SK-N-SH treated with all-trans-retinoic acid at 6 μM for 48 hours (cell line): Measurements from ENCODE around the gene MYH6.

Source experiments
- ATAC-seq: fragments of 200-7000 bp; cut with Tn5 transposase; 3 replicates; pipeline ENCODE4 v1.9.1; 2020; ENCODE audit warnings: mild to moderate bottlenecking, moderate library complexity
- ARNTL ChIP-seq: fragments of 450-650 bp; formaldehyde crosslinking; IDR thresholded peaks from 2 replicates; pipeline ENCODE4 v1.5.0; 2020; ENCODE audit warnings: low read depth, mild to moderate bottlenecking, moderate library complexity, borderline replicate concordance
- BACH2 ChIP-seq: fragments of 250-450 bp; sonication (Bioruptor Pico); IDR thresholded peaks from 2 replicates; pipeline ENCODE4 v1.9.0; 2021; ENCODE audit warnings: mild to moderate bottlenecking, borderline replicate concordance
- CSDC2 ChIP-seq: fragments of 250-450 bp; sonication (Bioruptor Pico); IDR thresholded peaks from 2 replicates; pipeline ENCODE4 v1.5.0; 2020; ENCODE audit warnings: mild to moderate bottlenecking, moderate library complexity
- ESRRG ChIP-seq: fragments of 250-450 bp; sonication (Bioruptor Pico); IDR thresholded peaks from 2 replicates; pipeline ENCODE4 v1.6.1; 2021; ENCODE audit warnings: mild to moderate bottlenecking
- GLIS3 ChIP-seq: fragments of 250-450 bp; sonication (Bioruptor Pico); IDR thresholded peaks from 2 replicates; pipeline ENCODE4 v1.5.0; 2020; ENCODE audit warnings: mild to moderate bottlenecking, moderate library complexity
- ISL1 ChIP-seq: fragments of 250-450 bp; sonication (Bioruptor Pico); IDR thresholded peaks from 2 replicates; pipeline ENCODE4 v2.1.2; 2022; ENCODE audit warnings: mild to moderate bottlenecking, moderate library complexity
- OSR1 ChIP-seq: fragments of 250-450 bp; sonication (Bioruptor Pico); IDR thresholded peaks from 2 replicates; pipeline ENCODE4 v1.8.0; 2022; ENCODE audit warnings: moderate library complexity, mild to moderate bottlenecking, inconsistent platforms
- PPARA ChIP-seq: fragments of 250-450 bp; sonication (Bioruptor Pico); IDR thresholded peaks from 2 replicates; pipeline ENCODE4 v1.5.0; 2020; ENCODE audit warnings: mild to moderate bottlenecking, borderline replicate concordance
- SNAI2 ChIP-seq: fragments of 250-450 bp; sonication (Bioruptor Pico); IDR thresholded peaks from 2 replicates; pipeline ENCODE4 v1.5.0; 2020; ENCODE audit warnings: mild to moderate bottlenecking, moderate library complexity
- TCF4 ChIP-seq: fragments of 250-450 bp; sonication (Bioruptor Pico); IDR thresholded peaks from 2 replicates; pipeline ENCODE4 v1.8.0; 2021; ENCODE audit warnings: mild to moderate bottlenecking, moderate library complexity, borderline replicate concordance
- TOX ChIP-seq: fragments of 250-450 bp; sonication (Bioruptor Pico); IDR thresholded peaks from 2 replicates; pipeline ENCODE4 v1.8.0; 2021; ENCODE audit warnings: mild to moderate bottlenecking, moderate library complexity, borderline replicate concordance
- ZC3H10 ChIP-seq: fragments of 250-450 bp; sonication (Bioruptor Pico); IDR thresholded peaks from 2 replicates; pipeline ENCODE4 v1.5.1; 2021; ENCODE audit warnings: mild to moderate bottlenecking, moderate library complexity
- ZFP3 ChIP-seq: fragments of 250-450 bp; sonication (Bioruptor Pico); IDR thresholded peaks from 2 replicates; pipeline ENCODE4 v1.5.0; 2020; ENCODE audit warnings: mild to moderate bottlenecking, moderate library complexity
- ZFP30 ChIP-seq: fragments of 450-650 bp; formaldehyde crosslinking; IDR thresholded peaks from 2 replicates; pipeline ENCODE4 v1.5.0; 2022; ENCODE audit warnings: mild to moderate bottlenecking, moderate library complexity
- ZNF565 ChIP-seq: fragments of 450-650 bp; formaldehyde crosslinking; conservative IDR thresholded peaks from 2 replicates; pipeline ENCODE4 v1.5.0; 2020; ENCODE audit warnings: low read depth, mild to moderate bottlenecking, moderate library complexity
- ZNF70 ChIP-seq: fragments of 450-650 bp; formaldehyde crosslinking; IDR thresholded peaks from 2 replicates; pipeline ENCODE4 v1.5.0; 2020; ENCODE audit warnings: mild to moderate bottlenecking, moderate library complexity
- ZNF8 ChIP-seq: fragments of 450-650 bp; formaldehyde crosslinking; IDR thresholded peaks from 2 replicates; pipeline ENCODE4 v1.5.0; 2020; ENCODE audit warnings: mild to moderate bottlenecking, moderate library complexity
- TF ChIP-seq, protein P1 (sequence below): fragments of 250-450 bp; sonication (Bioruptor Pico); IDR thresholded peaks from 2 replicates; pipeline ENCODE4 v1.8.0; 2020; ENCODE audit warnings: mild to moderate bottlenecking, moderate library complexity, borderline replicate concordance
- TF ChIP-seq, protein P2 (sequence below): fragments of 250-450 bp; sonication (Bioruptor Pico); IDR thresholded peaks from 2 replicates; pipeline ENCODE4 v1.5.0; 2020; ENCODE audit warnings: mild to moderate bottlenecking, moderate library complexity
- TF ChIP-seq, protein P3 (sequence below): fragments of 250-450 bp; sonication (Bioruptor Pico); IDR thresholded peaks from 2 replicates; pipeline ENCODE4 v1.5.1; 2021; ENCODE audit warnings: mild to moderate bottlenecking, moderate library complexity
- TF ChIP-seq, protein P4 (sequence below): fragments of 250-450 bp; sonication (Bioruptor Pico); IDR thresholded peaks from 2 replicates; pipeline ENCODE4 v1.8.0; 2021; ENCODE audit warnings: low read depth, mild to moderate bottlenecking, moderate library complexity, borderline replicate concordance
- TF ChIP-seq, protein P5 (sequence below): fragments of 250-450 bp; sonication (Bioruptor Pico); IDR thresholded peaks from 2 replicates; pipeline ENCODE4 v1.5.1; 2020; ENCODE audit warnings: low read depth, mild to moderate bottlenecking, moderate library complexity

Gene MYH6

DNA sequence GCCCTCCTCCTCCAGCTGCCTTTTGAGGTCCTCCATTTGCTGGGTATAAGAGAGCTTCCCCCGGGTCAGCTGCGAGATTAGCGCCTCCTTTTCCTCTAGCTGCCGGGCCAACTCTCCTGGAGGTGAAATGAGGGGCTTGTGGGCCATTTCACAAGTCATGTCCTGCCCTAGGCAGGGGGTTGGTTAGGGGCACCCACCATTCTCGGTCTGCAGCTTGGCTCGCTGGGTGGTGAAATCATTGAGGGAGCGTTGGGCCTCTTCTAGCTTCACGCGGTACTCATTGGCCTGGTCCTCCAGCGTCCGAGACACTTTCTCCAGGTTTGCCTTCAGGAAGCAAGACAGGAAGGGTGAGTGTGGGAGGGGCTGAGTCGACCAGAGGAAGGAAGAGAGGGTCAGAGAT, 18.7 kb downstream of the MYH6 start (continued):
- TF ChIP-seq ZNF565 (no peak), GLIS3 (CRISPR knock-in tag) (no peak), ISL1 (CRISPR knock-in tag) (no peak), TOX (CRISPR knock-in tag) (no peak), BACH2 (CRISPR knock-in tag) (no peak), ZC3H10 (no peak)

DNA sequence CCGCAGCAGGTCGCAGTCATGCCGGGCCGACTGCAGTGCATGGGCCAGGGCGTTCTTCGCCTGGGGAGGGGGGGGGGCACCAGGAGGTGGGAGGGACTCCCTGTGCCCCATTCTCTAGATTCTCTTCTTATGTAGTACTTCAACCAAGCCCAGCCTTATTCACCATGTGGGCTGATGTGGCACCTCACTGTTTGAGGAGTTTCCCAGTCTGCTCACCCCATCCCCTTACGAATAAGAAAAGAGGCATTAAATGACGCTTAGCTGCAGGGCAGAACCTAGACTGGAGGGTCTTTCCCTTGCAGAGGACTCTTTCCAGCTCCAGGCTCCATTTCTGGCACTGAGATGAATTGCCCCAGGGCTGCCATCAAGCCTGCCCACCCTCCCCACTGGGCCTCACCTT, 19.1 kb downstream of the MYH6 start:
- TF ChIP-seq ZNF8 (CRISPR knock-in tag) (no peak), CSDC2 (no peak), TCF4 (CRISPR knock-in tag) (no peak), TOX (CRISPR knock-in tag) (no peak), ARNTL (CRISPR knock-in tag) (no peak), ZFP3 (CRISPR knock-in tag) (no peak), BACH2 (CRISPR knock-in tag) (no peak), ZC3H10 (no peak), ZNF565 (no peak), ZFP30 (CRISPR knock-in tag) (no peak), ESRRG (CRISPR knock-in tag) (no peak), OSR1 (CRISPR knock-in tag) (no peak)
- TF ChIP-seq, protein P1, sequence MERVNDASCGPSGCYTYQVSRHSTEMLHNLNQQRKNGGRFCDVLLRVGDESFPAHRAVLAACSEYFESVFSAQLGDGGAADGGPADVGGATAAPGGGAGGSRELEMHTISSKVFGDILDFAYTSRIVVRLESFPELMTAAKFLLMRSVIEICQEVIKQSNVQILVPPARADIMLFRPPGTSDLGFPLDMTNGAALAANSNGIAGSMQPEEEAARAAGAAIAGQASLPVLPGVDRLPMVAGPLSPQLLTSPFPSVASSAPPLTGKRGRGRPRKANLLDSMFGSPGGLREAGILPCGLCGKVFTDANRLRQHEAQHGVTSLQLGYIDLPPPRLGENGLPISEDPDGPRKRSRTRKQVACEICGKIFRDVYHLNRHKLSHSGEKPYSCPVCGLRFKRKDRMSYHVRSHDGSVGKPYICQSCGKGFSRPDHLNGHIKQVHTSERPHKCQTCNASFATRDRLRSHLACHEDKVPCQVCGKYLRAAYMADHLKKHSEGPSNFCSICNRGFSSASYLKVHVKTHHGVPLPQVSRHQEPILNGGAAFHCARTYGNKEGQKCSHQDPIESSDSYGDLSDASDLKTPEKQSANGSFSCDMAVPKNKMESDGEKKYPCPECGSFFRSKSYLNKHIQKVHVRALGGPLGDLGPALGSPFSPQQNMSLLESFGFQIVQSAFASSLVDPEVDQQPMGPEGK (CRISPR knock-in tag), result no peak
- TF ChIP-seq, protein P2, sequence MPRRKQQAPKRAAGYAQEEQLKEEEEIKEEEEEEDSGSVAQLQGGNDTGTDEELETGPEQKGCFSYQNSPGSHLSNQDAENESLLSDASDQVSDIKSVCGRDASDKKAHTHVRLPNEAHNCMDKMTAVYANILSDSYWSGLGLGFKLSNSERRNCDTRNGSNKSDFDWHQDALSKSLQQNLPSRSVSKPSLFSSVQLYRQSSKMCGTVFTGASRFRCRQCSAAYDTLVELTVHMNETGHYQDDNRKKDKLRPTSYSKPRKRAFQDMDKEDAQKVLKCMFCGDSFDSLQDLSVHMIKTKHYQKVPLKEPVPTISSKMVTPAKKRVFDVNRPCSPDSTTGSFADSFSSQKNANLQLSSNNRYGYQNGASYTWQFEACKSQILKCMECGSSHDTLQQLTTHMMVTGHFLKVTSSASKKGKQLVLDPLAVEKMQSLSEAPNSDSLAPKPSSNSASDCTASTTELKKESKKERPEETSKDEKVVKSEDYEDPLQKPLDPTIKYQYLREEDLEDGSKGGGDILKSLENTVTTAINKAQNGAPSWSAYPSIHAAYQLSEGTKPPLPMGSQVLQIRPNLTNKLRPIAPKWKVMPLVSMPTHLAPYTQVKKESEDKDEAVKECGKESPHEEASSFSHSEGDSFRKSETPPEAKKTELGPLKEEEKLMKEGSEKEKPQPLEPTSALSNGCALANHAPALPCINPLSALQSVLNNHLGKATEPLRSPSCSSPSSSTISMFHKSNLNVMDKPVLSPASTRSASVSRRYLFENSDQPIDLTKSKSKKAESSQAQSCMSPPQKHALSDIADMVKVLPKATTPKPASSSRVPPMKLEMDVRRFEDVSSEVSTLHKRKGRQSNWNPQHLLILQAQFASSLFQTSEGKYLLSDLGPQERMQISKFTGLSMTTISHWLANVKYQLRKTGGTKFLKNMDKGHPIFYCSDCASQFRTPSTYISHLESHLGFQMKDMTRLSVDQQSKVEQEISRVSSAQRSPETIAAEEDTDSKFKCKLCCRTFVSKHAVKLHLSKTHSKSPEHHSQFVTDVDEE, result no peak
- TF ChIP-seq, protein P3, sequence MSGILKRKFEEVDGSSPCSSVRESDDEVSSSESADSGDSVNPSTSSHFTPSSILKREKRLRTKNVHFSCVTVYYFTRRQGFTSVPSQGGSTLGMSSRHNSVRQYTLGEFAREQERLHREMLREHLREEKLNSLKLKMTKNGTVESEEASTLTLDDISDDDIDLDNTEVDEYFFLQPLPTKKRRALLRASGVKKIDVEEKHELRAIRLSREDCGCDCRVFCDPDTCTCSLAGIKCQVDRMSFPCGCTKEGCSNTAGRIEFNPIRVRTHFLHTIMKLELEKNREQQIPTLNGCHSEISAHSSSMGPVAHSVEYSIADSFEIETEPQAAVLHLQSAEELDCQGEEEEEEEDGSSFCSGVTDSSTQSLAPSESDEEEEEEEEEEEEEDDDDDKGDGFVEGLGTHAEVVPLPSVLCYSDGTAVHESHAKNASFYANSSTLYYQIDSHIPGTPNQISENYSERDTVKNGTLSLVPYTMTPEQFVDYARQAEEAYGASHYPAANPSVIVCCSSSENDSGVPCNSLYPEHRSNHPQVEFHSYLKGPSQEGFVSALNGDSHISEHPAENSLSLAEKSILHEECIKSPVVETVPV, result no peak
- TF ChIP-seq, protein P4, sequence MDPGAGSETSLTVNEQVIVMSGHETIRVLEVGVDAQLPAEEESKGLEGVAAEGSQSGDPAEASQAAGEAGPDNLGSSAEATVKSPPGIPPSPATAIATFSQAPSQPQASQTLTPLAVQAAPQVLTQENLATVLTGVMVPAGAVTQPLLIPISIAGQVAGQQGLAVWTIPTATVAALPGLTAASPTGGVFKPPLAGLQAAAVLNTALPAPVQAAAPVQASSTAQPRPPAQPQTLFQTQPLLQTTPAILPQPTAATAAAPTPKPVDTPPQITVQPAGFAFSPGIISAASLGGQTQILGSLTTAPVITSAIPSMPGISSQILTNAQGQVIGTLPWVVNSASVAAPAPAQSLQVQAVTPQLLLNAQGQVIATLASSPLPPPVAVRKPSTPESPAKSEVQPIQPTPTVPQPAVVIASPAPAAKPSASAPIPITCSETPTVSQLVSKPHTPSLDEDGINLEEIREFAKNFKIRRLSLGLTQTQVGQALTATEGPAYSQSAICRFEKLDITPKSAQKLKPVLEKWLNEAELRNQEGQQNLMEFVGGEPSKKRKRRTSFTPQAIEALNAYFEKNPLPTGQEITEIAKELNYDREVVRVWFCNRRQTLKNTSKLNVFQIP (CRISPR knock-in tag), result no peak
- TF ChIP-seq, all 23 proteins: peak for 0
- no peak for ATAC-seq

DNA sequence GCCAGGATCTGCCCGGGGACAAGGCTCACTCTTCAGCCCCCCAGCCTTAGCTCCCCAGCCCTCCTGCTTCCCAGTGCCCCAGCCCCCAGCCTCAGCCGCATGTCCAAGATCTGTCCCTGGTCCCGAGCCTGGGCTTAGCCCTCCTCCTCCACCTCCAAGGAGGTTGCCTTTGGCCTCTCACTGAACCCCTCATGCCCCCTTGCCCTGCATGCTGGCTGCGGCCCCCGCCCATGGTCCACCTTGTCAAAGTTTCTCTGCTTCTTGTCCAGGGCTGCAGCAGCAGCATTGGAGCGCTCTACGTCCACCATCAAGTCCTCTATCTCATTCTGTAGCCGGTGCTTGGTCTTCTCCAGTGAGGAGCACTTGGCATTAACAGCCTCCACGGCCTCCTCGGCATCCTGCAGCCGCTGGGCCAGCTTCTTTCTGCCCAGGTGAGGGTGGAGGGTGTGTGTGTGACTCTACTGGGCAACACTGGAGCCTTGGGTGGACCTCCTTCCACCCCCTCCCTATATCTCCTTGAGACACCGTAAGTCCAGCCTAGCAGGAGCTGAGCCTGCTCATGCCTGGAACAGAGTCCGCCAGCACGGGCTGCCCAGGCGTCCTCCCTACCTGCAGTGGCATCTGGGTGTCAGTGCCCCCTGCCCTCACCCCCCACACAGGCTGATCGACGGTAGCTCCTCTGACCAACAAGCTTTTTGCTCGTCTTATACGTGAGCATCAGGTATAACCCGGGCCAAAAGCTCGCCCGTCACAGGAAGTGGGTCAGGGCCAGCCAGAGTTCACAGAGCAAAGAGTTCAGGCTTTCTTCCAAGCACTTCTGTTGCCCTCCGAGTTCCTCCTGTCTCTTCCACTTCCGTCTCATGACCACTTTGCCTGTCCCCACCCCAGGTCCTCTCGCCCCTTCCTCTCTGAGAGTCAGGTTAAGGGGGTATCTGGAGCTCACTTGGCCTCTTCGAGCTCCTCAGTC, 19.9 kb downstream of the MYH6 start:
- TF ChIP-seq ZNF8 (CRISPR knock-in tag), result no peak
- TF ChIP-seq, protein P4 (CRISPR knock-in tag), result no peak
- no peak for TF ChIP-seq TCF4 (CRISPR knock-in tag)
- no peak for TF ChIP-seq GLIS3 (CRISPR knock-in tag)
- no peak for TF ChIP-seq ISL1 (CRISPR knock-in tag)
- no peak for TF ChIP-seq CSDC2
- TF ChIP-seq, protein P2, result no peak
- TF ChIP-seq PPARA (CRISPR knock-in tag), result no peak
- TF ChIP-seq SNAI2 (CRISPR knock-in tag), result no peak
- no peak for TF ChIP-seq ZNF565
- TF ChIP-seq ZNF70, result no peak
- no peak for TF ChIP-seq ZFP3 (CRISPR knock-in tag)
- no peak for TF ChIP-seq OSR1 (CRISPR knock-in tag)
- no peak for TF ChIP-seq ARNTL (CRISPR knock-in tag)
- TF ChIP-seq, protein P5, sequence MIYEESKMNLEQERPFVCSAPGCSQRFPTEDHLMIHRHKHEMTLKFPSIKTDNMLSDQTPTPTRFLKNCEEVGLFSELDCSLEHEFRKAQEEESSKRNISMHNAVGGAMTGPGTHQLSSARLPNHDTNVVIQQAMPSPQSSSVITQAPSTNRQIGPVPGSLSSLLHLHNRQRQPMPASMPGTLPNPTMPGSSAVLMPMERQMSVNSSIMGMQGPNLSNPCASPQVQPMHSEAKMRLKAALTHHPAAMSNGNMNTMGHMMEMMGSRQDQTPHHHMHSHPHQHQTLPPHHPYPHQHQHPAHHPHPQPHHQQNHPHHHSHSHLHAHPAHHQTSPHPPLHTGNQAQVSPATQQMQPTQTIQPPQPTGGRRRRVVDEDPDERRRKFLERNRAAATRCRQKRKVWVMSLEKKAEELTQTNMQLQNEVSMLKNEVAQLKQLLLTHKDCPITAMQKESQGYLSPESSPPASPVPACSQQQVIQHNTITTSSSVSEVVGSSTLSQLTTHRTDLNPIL (CRISPR knock-in tag), result no peak
- no peak for TF ChIP-seq TOX (CRISPR knock-in tag)
- no peak for ATAC-seq
